Measurements from ENCODE around the gene CAPN9. TPM values are rescaled to one million over a fixed set of nuclear protein-coding genes. Genes with fewer than 3 reads are reported as not detected.
"Not testable (repeated sequence)": the region's sequence is repeated elsewhere in the genome, so short reads cannot be mapped to it uniquely, and the experiment has no call there.

CAPN9 gene
- total and polyA plus RNA-seq, 8 donors = 0.08 to 0.73 (median 0.28) TPM; not detected in 5

DNA sequence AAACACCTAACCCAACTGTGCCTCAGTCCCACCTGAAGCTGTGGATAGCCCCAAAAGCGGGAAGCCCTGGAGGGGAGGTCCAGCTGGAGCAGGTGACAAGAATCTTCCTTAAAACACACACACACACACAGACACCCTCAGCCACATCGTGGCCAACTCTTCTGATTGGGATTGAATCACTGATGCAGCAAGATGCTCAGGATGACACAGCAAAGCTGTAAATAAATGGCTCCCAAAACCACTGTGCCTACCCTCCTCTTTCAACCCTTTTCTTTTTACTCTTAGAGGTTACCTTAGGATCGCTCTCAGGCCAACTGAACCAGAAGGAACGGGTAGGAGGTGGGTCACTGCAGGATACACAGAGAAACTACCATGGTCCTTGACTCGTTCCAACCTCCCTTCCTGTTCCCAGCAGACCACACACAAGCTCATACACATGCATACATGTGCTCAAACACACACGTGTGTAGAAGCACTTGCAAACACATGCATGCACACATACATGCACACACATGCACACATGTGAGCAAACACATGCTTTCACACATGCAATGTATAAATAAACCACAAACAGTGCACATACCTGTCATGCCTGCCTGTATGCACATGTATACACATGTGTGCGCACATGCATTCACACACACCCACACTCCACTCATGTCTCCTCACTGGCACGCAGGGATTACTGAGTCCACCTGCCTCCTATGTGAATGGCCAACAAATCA lies 14.4 kb downstream of the CAPN9 start:
- no peaks in the 10 kb centered on the region for H3K4me1 ChIP-seq
- no peaks in the 10 kb centered on the region for H3K36me3 ChIP-seq
- H3K4me3 ChIP-seq = no peak overlapping the region
- TF ChIP-seq, protein P1, sequence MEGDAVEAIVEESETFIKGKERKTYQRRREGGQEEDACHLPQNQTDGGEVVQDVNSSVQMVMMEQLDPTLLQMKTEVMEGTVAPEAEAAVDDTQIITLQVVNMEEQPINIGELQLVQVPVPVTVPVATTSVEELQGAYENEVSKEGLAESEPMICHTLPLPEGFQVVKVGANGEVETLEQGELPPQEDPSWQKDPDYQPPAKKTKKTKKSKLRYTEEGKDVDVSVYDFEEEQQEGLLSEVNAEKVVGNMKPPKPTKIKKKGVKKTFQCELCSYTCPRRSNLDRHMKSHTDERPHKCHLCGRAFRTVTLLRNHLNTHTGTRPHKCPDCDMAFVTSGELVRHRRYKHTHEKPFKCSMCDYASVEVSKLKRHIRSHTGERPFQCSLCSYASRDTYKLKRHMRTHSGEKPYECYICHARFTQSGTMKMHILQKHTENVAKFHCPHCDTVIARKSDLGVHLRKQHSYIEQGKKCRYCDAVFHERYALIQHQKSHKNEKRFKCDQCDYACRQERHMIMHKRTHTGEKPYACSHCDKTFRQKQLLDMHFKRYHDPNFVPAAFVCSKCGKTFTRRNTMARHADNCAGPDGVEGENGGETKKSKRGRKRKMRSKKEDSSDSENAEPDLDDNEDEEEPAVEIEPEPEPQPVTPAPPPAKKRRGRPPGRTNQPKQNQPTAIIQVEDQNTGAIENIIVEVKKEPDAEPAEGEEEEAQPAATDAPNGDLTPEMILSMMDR (IDR thresholded peaks at IDR 0.05) = no peak
- no peak for DNase-seq
- no peaks in the 10 kb centered on the region for H3K9me3 ChIP-seq
- no peak for FAIRE-seq
- WGBS, 2 donors = 80 to 81% methylated on average over 8 of the region's 8 CpGs
- no peaks in the 10 kb centered on the region for H3K27me3 ChIP-seq
- no peak for ATAC-seq
- no peak overlapping the region for H3K27ac ChIP-seq
- intact Hi-C loops (cut with DNase I) = no loop called here

DNA sequence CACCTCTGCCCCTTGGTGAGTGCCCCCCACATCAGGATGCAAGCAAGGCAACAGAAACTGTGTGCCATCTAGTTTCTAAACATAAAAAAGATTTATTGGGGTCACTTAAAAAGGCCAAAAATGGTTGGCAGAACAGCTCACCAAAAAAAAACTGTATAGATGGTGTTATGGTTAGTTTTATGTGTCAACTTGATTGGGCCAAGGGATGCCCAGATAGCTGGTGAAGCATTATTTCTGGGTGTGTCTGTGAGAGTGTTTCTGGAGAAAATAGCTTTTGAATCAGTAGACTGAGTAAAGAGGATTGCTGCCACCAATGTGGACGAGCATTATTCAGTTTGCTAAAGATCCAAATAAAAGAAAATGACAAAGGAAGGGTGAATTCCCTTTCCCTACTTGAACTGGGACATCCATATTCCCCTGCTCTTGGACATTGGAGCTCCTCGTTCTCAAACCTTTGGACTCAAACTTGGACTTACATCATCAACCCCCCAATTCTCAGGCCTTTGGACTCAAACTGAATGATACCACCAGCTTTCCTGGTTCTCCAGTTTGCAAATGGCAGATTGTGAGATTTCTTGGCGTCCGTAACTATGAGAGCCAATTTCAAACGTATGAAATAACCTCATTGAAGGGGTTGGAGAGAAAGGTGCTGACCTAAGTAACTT lies 16.9 kb downstream of the CAPN9 start:
- Histone ChIP-seq H3K4me1 (peaks cover 0 to 6% (median 3%) of the 10 kb centered on the region in 3 donors), H3K9me3 (no peaks in the 10 kb centered on the region), H3K36me3 (no peaks in the 10 kb centered on the region), H3K27ac (no peak overlapping the region), H3K4me3 (no peak overlapping the region), H3K27me3 (no peaks in the 10 kb centered on the region)
- 92 to 94% methylated on average over 5 of the region's 5 CpGs for WGBS, 2 donors
- TF ChIP-seq, protein P1 (IDR thresholded peaks at IDR 0.05) = no peak
- DNase-seq (no peak), ATAC-seq (no peak), FAIRE-seq (no peak)
- intact Hi-C loops (cut with DNase I) = no loop called here

DNA sequence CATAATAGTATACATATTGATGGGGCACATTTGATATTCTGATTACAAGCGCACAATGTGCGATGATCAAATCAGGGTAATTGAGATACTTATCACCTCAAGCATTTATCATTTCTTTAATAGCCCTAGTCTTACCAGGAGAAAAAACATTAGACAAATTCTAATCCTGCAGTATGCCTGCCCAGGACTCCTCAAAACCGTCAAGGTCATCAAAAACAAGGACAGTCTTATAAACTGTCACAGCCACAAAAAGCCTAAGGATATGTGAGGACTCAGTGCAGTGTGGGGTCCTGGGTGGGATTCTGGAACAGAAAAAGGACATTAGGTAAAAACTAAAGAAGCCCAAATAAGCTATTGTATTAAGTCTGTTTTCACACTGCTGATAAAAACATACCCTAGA lies 19.1 kb downstream of the CAPN9 start:
- Histone ChIP-seq H3K36me3 (no peaks in the 10 kb centered on the region), H3K27ac (no peak overlapping the region), H3K4me3 (no peak overlapping the region), H3K9me3 (no peaks in the 10 kb centered on the region), H3K4me1 (peaks cover 0 to 10% (median 3%) of the 10 kb centered on the region in 3 donors), H3K27me3 (no peaks in the 10 kb centered on the region)
- ATAC-seq (no peak), DNase-seq (no peak), FAIRE-seq (no peak)
- WGBS, 2 donors = 92 to 94% methylated on average over 3 of the region's 3 CpGs
- TF ChIP-seq, protein P1 (IDR thresholded peaks at IDR 0.05) = no peak
- intact Hi-C loops (cut with DNase I) = no loop called here

DNA sequence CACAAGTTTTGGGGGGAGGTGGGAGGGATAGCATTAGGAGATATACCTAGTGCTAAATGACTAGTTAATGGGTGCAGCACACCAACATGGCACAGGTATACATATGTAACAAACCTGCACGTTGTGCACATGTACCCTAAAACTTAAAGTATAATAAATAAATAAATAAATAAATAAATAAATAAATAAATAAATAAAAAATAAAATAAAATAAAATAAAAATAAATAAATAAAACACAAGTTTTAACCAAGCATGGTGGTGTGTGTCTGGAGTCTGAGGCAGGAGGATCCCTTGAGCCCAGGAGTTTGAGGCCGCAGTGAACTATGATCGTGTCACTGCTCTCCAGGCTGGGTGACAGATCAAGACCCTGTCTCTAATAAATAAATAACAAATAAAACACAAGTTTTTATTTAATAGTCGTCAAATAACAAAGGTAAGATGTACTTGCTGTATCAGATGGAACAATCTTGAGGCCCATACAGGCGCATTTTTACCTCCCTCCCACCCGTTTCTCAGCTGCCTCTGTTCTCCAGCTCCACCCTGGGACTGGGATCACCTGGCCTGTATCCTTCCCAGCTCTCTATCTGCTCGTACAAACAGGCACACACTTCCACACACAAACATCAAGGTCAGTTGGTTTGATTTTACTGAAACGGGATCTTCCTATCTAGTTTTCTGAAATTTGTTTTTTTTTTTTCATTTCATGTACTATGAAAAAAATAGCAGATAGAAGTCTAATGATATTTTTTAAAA lies 20.8 kb downstream of the CAPN9 start:
- H3K27ac ChIP-seq; H3K9me3 ChIP-seq; H3K27me3 ChIP-seq; FAIRE-seq; intact Hi-C loops (cut with DNase I); H3K36me3 ChIP-seq; H3K4me1 ChIP-seq; H3K4me3 ChIP-seq: not testable (repeated sequence)
- ATAC-seq (peak; percentile 40 to 84 (median 66)), DNase-seq (peak in 2 of 6 donors; percentile 38 to 40)
- 52 to 56% methylated on average over 8 of the region's 8 CpGs for WGBS, 2 donors

DNA sequence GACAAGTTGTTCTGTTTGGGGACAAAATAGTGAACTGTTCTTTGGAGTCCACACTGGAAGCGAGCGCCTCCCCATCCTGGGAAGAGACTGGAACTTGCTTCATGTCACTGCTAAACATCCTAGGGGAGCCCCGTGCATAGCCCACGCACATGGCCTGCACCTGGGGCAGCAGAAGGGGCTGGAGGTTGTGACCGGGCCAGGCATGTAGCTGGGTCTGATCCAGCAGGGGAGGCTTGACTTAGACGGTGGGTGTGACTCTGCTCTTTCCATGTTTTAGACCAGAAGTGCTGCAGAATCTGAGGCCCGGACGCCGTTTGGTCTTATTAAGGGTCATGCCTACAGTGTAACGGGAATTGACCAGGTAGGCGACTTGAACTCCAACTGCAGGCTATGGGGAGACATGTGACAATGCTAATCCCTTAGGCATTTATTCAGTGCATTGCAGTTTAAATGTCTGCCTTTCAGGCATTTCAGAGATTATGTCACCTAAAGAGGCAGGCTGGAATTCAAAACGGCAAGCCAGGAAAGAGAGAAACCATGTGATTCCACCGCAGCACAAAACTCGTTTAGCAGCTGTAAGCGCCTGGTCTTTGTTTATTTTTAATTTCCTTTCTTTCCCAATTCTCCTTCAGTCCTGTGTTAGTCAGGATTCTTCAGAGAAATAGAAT lies 21.8 kb downstream of the CAPN9 start:
- DNase-seq (peak in 1 of 6 donors; percentile 37), ATAC-seq (peak; percentile 58 to 73 (median 61)), FAIRE-seq (no peak)
- Histone ChIP-seq H3K27me3 (no peaks in the 10 kb centered on the region), H3K4me1 (peaks cover 0 to 10% (median 3%) of the 10 kb centered on the region in 3 donors), H3K9me3 (no peaks in the 10 kb centered on the region), H3K36me3 (no peaks in the 10 kb centered on the region), H3K27ac (peak overlapping the region in 1 of 4 donors; percentile 46), H3K4me3 (no peak overlapping the region)
- intact Hi-C loops (cut with DNase I) = no loop called here
- TF ChIP-seq, protein P1 (IDR thresholded peaks at IDR 0.05) = no peak
- WGBS, 2 donors = 49 to 50% methylated on average over 15 of the region's 15 CpGs
